GM23338 (cell line): Measurements from ENCODE around the gene TTC9C. TPM values are rescaled to one million over a fixed set of nuclear protein-coding genes. Genes with fewer than 3 reads are reported as not detected.

Experiments
- ATAC-seq: fragments of 200-7000 bp; cut with Tn5 transposase; 3 replicates; pipeline ENCODE4 v1.9.1; 2020
- DNase-seq: peaks from one replicate; pipeline ENCODE4 v3.0.0-alpha.2; 2015; ENCODE audit warnings: low spot score
- H2AFZ ChIP-seq: fragments of 200-600 bp; sonication (generic); 2 replicates; pipeline ENCODE4 v1.8.0; 2016; ENCODE audit warnings: antibody characterized with exemption, mild to moderate bottlenecking, moderate library complexity
- H3F3A ChIP-seq: fragments of 200-600 bp; sonication (generic); replicated peaks from 2 replicates; pipeline ENCODE4 v1.8.0; 2017; ENCODE audit warnings: antibody characterized with exemption, mixed run types, low read depth
- H3K27ac ChIP-seq: fragments of 200-600 bp; sonication (generic); 2 replicates; pipeline ENCODE4 v1.6.1; 2016; ENCODE audit warnings: low read depth
- H3K27me3 ChIP-seq: fragments of 200-600 bp; sonication (generic); 2 replicates; pipeline ENCODE4 v1.8.0; 2016; ENCODE audit warnings: mild to moderate bottlenecking, mixed run types, moderate library complexity; ENCODE audit not compliant: insufficient read depth
- H3K36me3 ChIP-seq: fragments of 200-600 bp; sonication (generic); 2 replicates; pipeline ENCODE4 v1.8.0; 2016; ENCODE audit warnings: mild to moderate bottlenecking; ENCODE audit not compliant: insufficient read depth
- H3K4me1 ChIP-seq: fragments of 200-600 bp; sonication (generic); 2 replicates; pipeline ENCODE4 v1.8.0; 2016; ENCODE audit warnings: mild to moderate bottlenecking, moderate library complexity; ENCODE audit not compliant: insufficient read depth
- H3K4me2 ChIP-seq: fragments of 200-600 bp; sonication (generic); 2 replicates; pipeline ENCODE4 v1.7.1; 2017; ENCODE audit warnings: mixed run types
- H3K4me3 ChIP-seq: fragments of 200-600 bp; sonication (generic); 2 replicates; pipeline ENCODE4 v1.6.1; 2016; ENCODE audit warnings: mixed run types
- H3K79me2 ChIP-seq: fragments of 200-600 bp; sonication (generic); replicated peaks from 2 replicates; pipeline ENCODE4 v1.8.0; 2017; ENCODE audit warnings: mild to moderate bottlenecking; ENCODE audit not compliant: insufficient read depth
- H3K9me2 ChIP-seq: fragments of 200-600 bp; sonication (generic); 2 replicates; pipeline ENCODE4 v1.8.0; 2017; ENCODE audit not compliant: insufficient read depth
- H4K20me1 ChIP-seq: fragments of 200-600 bp; sonication (generic); replicated peaks from 2 replicates; pipeline ENCODE4 v1.8.0; 2017; ENCODE audit warnings: mild to moderate bottlenecking; ENCODE audit not compliant: insufficient read depth
- H3K27ac Mint-ChIP-seq: 2 replicates; pipeline ENCODE4 v1.8.0; 2020; ENCODE audit warnings: inconsistent platforms, mild to moderate bottlenecking, moderate library complexity, mixed read lengths
- H3K27me3 Mint-ChIP-seq: 3 replicates; pipeline ENCODE4 v1.8.0; 2022; ENCODE audit warnings: low read depth, mild to moderate bottlenecking, moderate library complexity, mixed read lengths, inconsistent platforms; ENCODE audit not compliant: insufficient read depth, poor library complexity
- H3K36me3 Mint-ChIP-seq: 3 replicates; pipeline ENCODE4 v1.8.0; 2021; ENCODE audit warnings: low read depth, mild to moderate bottlenecking, inconsistent platforms, moderate library complexity, mixed read lengths
- H3K4me1 Mint-ChIP-seq: 3 replicates; pipeline ENCODE4 v1.8.0; 2020; ENCODE audit warnings: mild to moderate bottlenecking, inconsistent platforms, mixed read lengths
- H3K4me3 Mint-ChIP-seq: 3 replicates; pipeline ENCODE4 v1.8.0; 2021; ENCODE audit warnings: moderate library complexity, mild to moderate bottlenecking, inconsistent platforms, mixed read lengths
- H3K9me3 Mint-ChIP-seq: 3 replicates; pipeline ENCODE4 v1.8.0; 2020; ENCODE audit warnings: moderate library complexity, mild to moderate bottlenecking, inconsistent platforms, mixed read lengths
- CREB1 ChIP-seq: fragments of 250-450 bp; sonication (Bioruptor Pico); IDR thresholded peaks from 2 replicates; pipeline ENCODE4 v1.5.0; 2020; ENCODE audit warnings: low read depth, mild to moderate bottlenecking, moderate library complexity
- CTCF ChIP-seq, 2 experiments: fragments of 200-600 bp in 1 of 2; sonication (generic) in 1 of 2; conservative IDR thresholded peaks; 2 replicates each; pipeline versions ENCODE4 v1.5.1 to v1.6.1; 2016 to 2017; ENCODE audit warnings: antibody characterized with exemption in 2 of 2, low read depth in 2 of 2, mild to moderate bottlenecking in 2 of 2, moderate library complexity in 1 of 2
- ETS1 ChIP-seq: IDR thresholded peaks from 2 replicates; pipeline ENCODE4 v1.6.1; 2016; ENCODE audit warnings: antibody characterized with exemption
- EZH2 ChIP-seq: fragments of 200-600 bp; sonication (generic); IDR thresholded peaks from one replicate; pipeline ENCODE4 v1.8.0; 2017; ENCODE audit warnings: antibody characterized with exemption, mild to moderate bottlenecking, low read depth; ENCODE audit not compliant: unreplicated experiment
- EZH2phosphoT487 ChIP-seq: fragments of 200-600 bp; sonication (generic); IDR thresholded peaks from one replicate; pipeline ENCODE4 v1.8.1; 2018; ENCODE audit warnings: antibody characterized with exemption; ENCODE audit not compliant: unreplicated experiment
- JUNB ChIP-seq: IDR thresholded peaks from one replicate; pipeline ENCODE4 v1.6.1; 2016; ENCODE audit warnings: antibody characterized with exemption; ENCODE audit not compliant: unreplicated experiment
- NANOG ChIP-seq: IDR thresholded peaks from 2 replicates; pipeline ENCODE4 v1.6.1; 2016; ENCODE audit warnings: antibody characterized with exemption, borderline replicate concordance
- POLR2AphosphoS5 ChIP-seq: IDR thresholded peaks from 2 replicates; pipeline ENCODE4 v1.6.1; 2016; ENCODE audit warnings: antibody characterized with exemption, low read depth
- STAT1 ChIP-seq: IDR thresholded peaks from one replicate; pipeline ENCODE4 v1.6.1; 2016; ENCODE audit warnings: antibody characterized with exemption; ENCODE audit not compliant: unreplicated experiment
- ZNF114 ChIP-seq: fragments of 250-450 bp; sonication (Bioruptor Pico); IDR thresholded peaks from 2 replicates; pipeline ENCODE4 v1.5.0; 2020; ENCODE audit warnings: mild to moderate bottlenecking, moderate library complexity
- ZNF331 ChIP-seq: fragments of 250-450 bp; sonication (Bioruptor Pico); IDR thresholded peaks from 2 replicates; pipeline ENCODE4 v1.5.0; 2020; ENCODE audit warnings: low read depth, mild to moderate bottlenecking, moderate library complexity
- ZNF462 ChIP-seq: fragments of 250-450 bp; sonication (Bioruptor Pico); IDR thresholded peaks from 2 replicates; pipeline ENCODE4 v1.5.0; 2020; ENCODE audit warnings: mild to moderate bottlenecking, moderate library complexity
- polyA plus RNA-seq: library from polyadenylated mRNA; unstranded; fragments of >200 nt; fragmentation: Nextera tagmentation; extraction: Ambion mirVana; gene quantifications from 2 replicates; pipeline ENCODE4 v1.2.1, GENCODE V29; 2016
- total RNA-seq: library from RNA; depleted of rRNA; stranded (reverse); fragments of >200 nt; shearing (Covaris generic); gene quantifications from 2 replicates; pipeline ENCODE4 v1.2.3, GENCODE V29; 2014
- TF ChIP-seq, protein P1 (sequence below): IDR thresholded peaks from one replicate; pipeline ENCODE4 v1.6.1; 2018; ENCODE audit warnings: antibody characterized with exemption; ENCODE audit not compliant: unreplicated experiment

TTC9C gene
- total and polyA plus RNA-seq, 2 experiments from 2014 or later, result 27.5 to 42.0 TPM

DNA sequence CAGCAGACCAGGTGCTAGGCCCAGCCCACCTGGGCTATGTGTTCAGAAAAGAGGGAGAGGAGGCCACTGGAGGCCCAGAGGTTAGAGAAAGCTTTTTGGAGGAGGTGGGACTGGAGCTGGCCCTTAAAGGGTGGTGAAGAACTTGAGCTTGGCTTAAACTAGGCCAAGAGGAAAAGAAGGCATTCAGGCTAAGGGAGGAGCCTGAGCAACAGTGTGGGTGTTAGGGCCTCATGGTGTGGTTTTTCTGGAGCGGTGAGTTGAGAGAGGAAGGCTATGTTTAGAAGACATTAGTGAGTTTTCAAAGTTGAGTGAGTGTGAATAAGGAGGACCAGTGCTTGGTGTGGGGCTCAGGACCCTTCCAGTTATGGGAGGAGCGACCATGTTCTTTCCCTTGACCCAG, 49.1 kb downstream of the TTC9C start:
- no peaks in the 10 kb centered on the region for H3K9me3 Mint-ChIP-seq
- no peaks in the 10 kb centered on the region for H3K4me1 Mint-ChIP-seq
- DNase-seq, result no peak
- H3K27me3 ChIP-seq, result no peaks in the 10 kb centered on the region
- peaks cover 62% of the 10 kb centered on the region for H3K36me3 Mint-ChIP-seq
- H3K79me2 ChIP-seq, result peaks cover 23% of the 10 kb centered on the region
- no peaks in the 10 kb centered on the region for H3K4me1 ChIP-seq
- H3K36me3 ChIP-seq, result peaks cover 17% of the 10 kb centered on the region; the same call in 1 of the 2 replicates
- H3K27ac ChIP-seq, result no peak overlapping the region
- H3K27me3 Mint-ChIP-seq, result peaks cover 6% of the 10 kb centered on the region
- no peak for TF ChIP-seq NANOG
- TF ChIP-seq CREB1, result no peak
- no peak for TF ChIP-seq POLR2AphosphoS5
- TF ChIP-seq CTCF (conservative IDR thresholded peaks at IDR 0.05; ENCODE audit: low read depth in 2 of 2), result no peak
- no peak for TF ChIP-seq EZH2
- TF ChIP-seq EZH2phosphoT487, result no peak
- no peak for TF ChIP-seq STAT1
- TF ChIP-seq JUNB, result no peak
- TF ChIP-seq ZNF114 (CRISPR knock-in tag), result no peak
- TF ChIP-seq ZNF331 (CRISPR knock-in tag), result no peak
- no peak for TF ChIP-seq ETS1
- no peak for TF ChIP-seq ZNF462
- TF ChIP-seq, protein P1, sequence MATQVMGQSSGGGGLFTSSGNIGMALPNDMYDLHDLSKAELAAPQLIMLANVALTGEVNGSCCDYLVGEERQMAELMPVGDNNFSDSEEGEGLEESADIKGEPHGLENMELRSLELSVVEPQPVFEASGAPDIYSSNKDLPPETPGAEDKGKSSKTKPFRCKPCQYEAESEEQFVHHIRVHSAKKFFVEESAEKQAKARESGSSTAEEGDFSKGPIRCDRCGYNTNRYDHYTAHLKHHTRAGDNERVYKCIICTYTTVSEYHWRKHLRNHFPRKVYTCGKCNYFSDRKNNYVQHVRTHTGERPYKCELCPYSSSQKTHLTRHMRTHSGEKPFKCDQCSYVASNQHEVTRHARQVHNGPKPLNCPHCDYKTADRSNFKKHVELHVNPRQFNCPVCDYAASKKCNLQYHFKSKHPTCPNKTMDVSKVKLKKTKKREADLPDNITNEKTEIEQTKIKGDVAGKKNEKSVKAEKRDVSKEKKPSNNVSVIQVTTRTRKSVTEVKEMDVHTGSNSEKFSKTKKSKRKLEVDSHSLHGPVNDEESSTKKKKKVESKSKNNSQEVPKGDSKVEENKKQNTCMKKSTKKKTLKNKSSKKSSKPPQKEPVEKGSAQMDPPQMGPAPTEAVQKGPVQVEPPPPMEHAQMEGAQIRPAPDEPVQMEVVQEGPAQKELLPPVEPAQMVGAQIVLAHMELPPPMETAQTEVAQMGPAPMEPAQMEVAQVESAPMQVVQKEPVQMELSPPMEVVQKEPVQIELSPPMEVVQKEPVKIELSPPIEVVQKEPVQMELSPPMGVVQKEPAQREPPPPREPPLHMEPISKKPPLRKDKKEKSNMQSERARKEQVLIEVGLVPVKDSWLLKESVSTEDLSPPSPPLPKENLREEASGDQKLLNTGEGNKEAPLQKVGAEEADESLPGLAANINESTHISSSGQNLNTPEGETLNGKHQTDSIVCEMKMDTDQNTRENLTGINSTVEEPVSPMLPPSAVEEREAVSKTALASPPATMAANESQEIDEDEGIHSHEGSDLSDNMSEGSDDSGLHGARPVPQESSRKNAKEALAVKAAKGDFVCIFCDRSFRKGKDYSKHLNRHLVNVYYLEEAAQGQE, result no peak
- no peak overlapping the region for H3K4me2 ChIP-seq
- ATAC-seq, result no peak
- no peak overlapping the region; the same call in 2 of the 3 replicates for H3K4me3 Mint-ChIP-seq
- no peak overlapping the region for H3K4me3 ChIP-seq
- H4K20me1 ChIP-seq, result peaks cover 3% of the 10 kb centered on the region; the same call in 1 of the 2 replicates
- no peak overlapping the region for H3K27ac Mint-ChIP-seq
- H2AFZ ChIP-seq, result no peak overlapping the region
- 0 out of 2 replicates have a peak, but pooled peaks cover 3% of the 10 kb centered on the region for H3F3A ChIP-seq
- H3K9me2 ChIP-seq, result no peaks in the 10 kb centered on the region
